Parathyroid adenoma (tissue), 2 donors: Measurements from ENCODE around the gene SH3GL3.

Experiments used
- H2AFZ ChIP-seq: fragments of 300-600 bp; sonication (generic); one replicate; pipeline ENCODE4 v1.7.0; 2017; ENCODE audit warnings: antibody characterized with exemption, mild to moderate bottlenecking
- H3K27ac ChIP-seq: fragments of 300-600 bp; sonication (generic); one replicate; pipeline ENCODE4 v1.7.0; 2017
- H3K27me3 ChIP-seq: fragments of 300-600 bp; sonication (generic); one replicate; pipeline ENCODE4 v1.7.0; 2017; ENCODE audit warnings: low read length; ENCODE audit not compliant: control insufficient read depth, insufficient read depth
- H3K36me3 ChIP-seq: fragments of 300-600 bp; sonication (generic); one replicate; pipeline ENCODE4 v1.7.0; 2017; ENCODE audit warnings: low read length; ENCODE audit not compliant: control insufficient read depth, insufficient read depth
- H3K4me1 ChIP-seq: fragments of 300-600 bp; sonication (generic); one replicate; pipeline ENCODE4 v1.7.0; 2017; ENCODE audit warnings: control low read depth
- H3K4me2 ChIP-seq: fragments of 300-600 bp; sonication (generic); one replicate; pipeline ENCODE4 v1.7.0; 2017; ENCODE audit warnings: low read length
- H3K4me3 ChIP-seq: fragments of 300-600 bp; sonication (generic); one replicate; pipeline ENCODE4 v1.7.0; 2017; ENCODE audit warnings: low read depth, low read length
- H3K79me2 ChIP-seq: fragments of 300-600 bp; sonication (generic); one replicate; pipeline ENCODE4 v1.7.0; 2017; ENCODE audit warnings: control low read depth
- H3K9ac ChIP-seq: fragments of 300-600 bp; sonication (generic); one replicate; pipeline ENCODE4 v1.7.0; 2017; ENCODE audit warnings: mild to moderate bottlenecking
- H3K9me3 ChIP-seq: fragments of 300-600 bp; sonication (generic); one replicate; pipeline ENCODE4 v1.7.0; 2017; ENCODE audit warnings: low read length; ENCODE audit not compliant: control insufficient read depth
- CTCF ChIP-seq: fragments of 300-600 bp; sonication (generic); IDR thresholded peaks from one replicate; pipeline ENCODE4 v1.7.0; 2017; ENCODE audit warnings: antibody characterized with exemption, mild to moderate bottlenecking
- donor health status: primary hyperparathyroidism.

SH3GL3 gene

GRCh38 chr15:83503595-83504364 is 56.6 kb downstream of the SH3GL3 start:
- no peaks in the 10 kb centered on the region for H3K4me1 ChIP-seq
- H3K27me3 ChIP-seq: no peaks in the 10 kb centered on the region
- no peak overlapping the region for H2AFZ ChIP-seq
- no peaks in the 10 kb centered on the region for H3K9me3 ChIP-seq
- no peaks in the 10 kb centered on the region for H3K36me3 ChIP-seq
- H3K27ac ChIP-seq: no peak overlapping the region
- no peaks in the 10 kb centered on the region for H3K79me2 ChIP-seq
- no peak overlapping the region for H3K4me2 ChIP-seq
- no peak overlapping the region for H3K4me3 ChIP-seq
- no peak overlapping the region for H3K9ac ChIP-seq
- no peak for TF ChIP-seq CTCF

GRCh38 chr15:83504365-83504764 is 57.2 kb downstream of the SH3GL3 start:
- Histone ChIP-seq H3K27me3 (no peaks in the 10 kb centered on the region), H3K9ac (no peak overlapping the region), H3K36me3 (no peaks in the 10 kb centered on the region), H3K4me2 (no peak overlapping the region), H3K27ac (no peak overlapping the region), H3K4me1 (no peaks in the 10 kb centered on the region), H2AFZ (no peak overlapping the region), H3K4me3 (no peak overlapping the region), H3K79me2 (no peaks in the 10 kb centered on the region), H3K9me3 (no peaks in the 10 kb centered on the region)
- TF ChIP-seq CTCF: no peak

- no peak overlapping the region for H3K27ac ChIP-seq
- no peaks in the 10 kb centered on the region for H3K9me3 ChIP-seq
- H3K79me2 ChIP-seq: no peaks in the 10 kb centered on the region
- H3K9ac ChIP-seq: no peak overlapping the region
- H3K27me3 ChIP-seq: no peaks in the 10 kb centered on the region
- no peak overlapping the region for H3K4me3 ChIP-seq
- no peaks in the 10 kb centered on the region for H3K4me1 ChIP-seq
- H3K36me3 ChIP-seq: no peaks in the 10 kb centered on the region
- no peak for TF ChIP-seq CTCF
- no peak overlapping the region for H2AFZ ChIP-seq
- no peak overlapping the region for H3K4me2 ChIP-seq
These were observed 62.9 kb downstream of the SH3GL3 start for GRCh38 chr15:83510001-83510400.

- Histone ChIP-seq H3K79me2 (no peaks in the 10 kb centered on the region), H3K36me3 (no peaks in the 10 kb centered on the region), H3K27ac (no peak overlapping the region), H3K9me3 (no peaks in the 10 kb centered on the region), H3K4me3 (no peak overlapping the region), H2AFZ (no peak overlapping the region), H3K27me3 (no peaks in the 10 kb centered on the region), H3K4me2 (no peak overlapping the region), H3K4me1 (no peaks in the 10 kb centered on the region), H3K9ac (no peak overlapping the region)
- no peak for TF ChIP-seq CTCF
These were observed 65.3 kb downstream of the SH3GL3 start for GRCh38 chr15:83512459-83512858.

- Histone ChIP-seq H3K27me3 (no peaks in the 10 kb centered on the region), H3K9me3 (no peaks in the 10 kb centered on the region), H3K4me3 (no peak overlapping the region), H2AFZ (no peak overlapping the region), H3K79me2 (no peaks in the 10 kb centered on the region), H3K9ac (no peak overlapping the region), H3K36me3 (no peaks in the 10 kb centered on the region), H3K4me2 (no peak overlapping the region), H3K4me1 (no peaks in the 10 kb centered on the region), H3K27ac (no peak overlapping the region)
- no peak for TF ChIP-seq CTCF
These were observed 67.4 kb downstream of the SH3GL3 start for GRCh38 chr15:83514584-83514983.
